Activated CD4-positive, alpha-beta memory T cell treated with anti-CD3 and anti-CD28 coated beads for 36 hours (primary cell): ENCODE results near the gene ADNP2. TPM values are rescaled to one million over a fixed set of nuclear protein-coding genes. Genes with fewer than 3 reads are reported as not detected.
A peak's percentile ranks its signal among the peaks of the same experiment; 100 is the strongest.
"Not testable (repeated sequence)": the region's sequence is repeated elsewhere in the genome, so short reads cannot be mapped to it uniquely, and the experiment has no call there.

Experiments
- CTCF ChIA-PET: fragments of 350-600 bp; sonication (Branson Sonifier 250); formaldehyde crosslinking; loops from one replicate; lab custom pipeline; 2021; ENCODE audit warnings: antibody characterized with exemption, inconsistent platforms; lab: Charles Lee
- POLR2A ChIA-PET: fragments of 350-600 bp; sonication (Branson Sonifier 250); formaldehyde crosslinking; loops from one replicate; lab custom pipeline; 2021; ENCODE audit warnings: antibody characterized with exemption; lab: Charles Lee
- DNase-seq: peaks from one replicate; pipeline ENCODE4 v3.0.0-alpha.2; 2020
- H3K27ac Mint-ChIP-seq: one replicate; pipeline ENCODE4 v1.8.0; 2021; ENCODE audit warnings: mixed read lengths
- H3K27me3 Mint-ChIP-seq: one replicate; pipeline ENCODE4 v1.8.0; 2021; ENCODE audit warnings: mixed read lengths
- H3K36me3 Mint-ChIP-seq: one replicate; pipeline ENCODE4 v1.8.0; 2021; ENCODE audit warnings: mixed read lengths
- H3K4me1 Mint-ChIP-seq: one replicate; pipeline ENCODE4 v1.8.0; 2021; ENCODE audit warnings: low read depth, mixed read lengths
- H3K4me3 Mint-ChIP-seq: one replicate; pipeline ENCODE4 v1.8.0; 2021; ENCODE audit warnings: mild to moderate bottlenecking, mixed read lengths
- H3K9me3 Mint-ChIP-seq: one replicate; pipeline ENCODE4 v1.8.0; 2021; ENCODE audit warnings: mixed read lengths
- intact Hi-C: fragments of 100-400 bp; cut with micrococcal nuclease; formaldehyde crosslinking; loops from one replicate; pipeline ENCODE4 v1.15.1; 2023
- total RNA-seq, 2 experiments: library from RNA; stranded (reverse); gene quantifications; one replicate each; pipeline ENCODE4 v1.2.3, GENCODE V29; 2021

The ADNP2 gene
- total RNA-seq, 2 experiments from 2014 or later, result 19.4 to 21.7 TPM

- Mint-ChIP-seq H3K9me3 (no peaks in the 10 kb centered on the region), H3K36me3 (no peaks in the 10 kb centered on the region), H3K27ac (no peak overlapping the region), H3K27me3 (peaks cover 22% of the 10 kb centered on the region), H3K4me1 (peaks cover 14% of the 10 kb centered on the region), H3K4me3 (no peak overlapping the region)
- ChIA-PET POLR2A (no interaction called here), CTCF (no interaction called here)
- DNase-seq, result no peak
- intact Hi-C loops, result loop anchor here (10.0 kb wide), 1 partner anchor 465 kb away; no protein-coding TSS in a partner anchor
Measured at GRCh38 chr18:80149667-80150066, 40.6 kb downstream of the ADNP2 start.

GRCh38 chr18:80154293-80154692 lies 45.2 kb downstream of the ADNP2 start:
- H3K9me3 Mint-ChIP-seq, result no peaks in the 10 kb centered on the region
- peaks cover 8% of the 10 kb centered on the region for H3K27me3 Mint-ChIP-seq
- POLR2A ChIA-PET, result interaction anchor here (0.7 to 1.7 kb wide), 2 partner anchors 20 to 48 kb away, joined by 3 to 5 read pairs; no protein-coding TSS in a partner anchor
- H3K36me3 Mint-ChIP-seq, result no peaks in the 10 kb centered on the region
- H3K27ac Mint-ChIP-seq, result no peak overlapping the region
- intact Hi-C loops, result loop anchor here (1.0 to 10.0 kb wide), 3 partner anchors 48 to 469 kb away; partner anchors contain the start of gene RBFA
- CTCF ChIA-PET, result interaction anchor here (0.6 kb wide), 1 partner anchor 291 kb away, joined by 3 read pairs; no protein-coding TSS in a partner anchor
- peaks cover 12% of the 10 kb centered on the region for H3K4me1 Mint-ChIP-seq
- DNase-seq, result peak; percentile 75
- H3K4me3 Mint-ChIP-seq, result no peak overlapping the region

- Mint-ChIP-seq H3K27ac (no peak overlapping the region), H3K36me3 (no peaks in the 10 kb centered on the region), H3K4me3 (no peak overlapping the region), H3K27me3 (peaks cover 20% of the 10 kb centered on the region), H3K4me1 (peaks cover 12% of the 10 kb centered on the region), H3K9me3 (no peaks in the 10 kb centered on the region)
- ChIA-PET POLR2A (no interaction called here), CTCF (interaction anchor here (0.7 to 7.1 kb wide), 20 partner anchors 8 to 133 kb away, joined by 3 to 73 read pairs (median 7); partner anchors contain the start of gene PARD6G)
- peak; percentile 85 for DNase-seq
- intact Hi-C loops, result loop anchor here (10.0 kb wide), 1 partner anchor 473 kb away; no protein-coding TSS in a partner anchor
Measured at GRCh38 chr18:80157708-80158343, 48.8 kb downstream of the ADNP2 start.

- Mint-ChIP-seq H3K4me3 (no peak overlapping the region), H3K27me3 (peaks cover 20% of the 10 kb centered on the region), H3K36me3 (no peaks in the 10 kb centered on the region), H3K27ac (no peak overlapping the region), H3K9me3 (no peaks in the 10 kb centered on the region), H3K4me1 (peaks cover 12% of the 10 kb centered on the region)
- CTCF ChIA-PET, result interaction anchor here (0.7 to 7.1 kb wide), 21 partner anchors 7 to 134 kb away, joined by 3 to 73 read pairs (median 7); partner anchors contain the start of gene PARD6G
- intact Hi-C loops, result loop anchor here (10.0 kb wide), 1 partner anchor 474 kb away; no protein-coding TSS in a partner anchor
- POLR2A ChIA-PET, result no interaction called here
- no peak for DNase-seq
Measured at GRCh38 chr18:80158365-80158764, 49.3 kb downstream of the ADNP2 start.

GRCh38 chr18:80159713-80160636 lies 50.9 kb downstream of the ADNP2 start:
- peaks cover 20% of the 10 kb centered on the region for H3K27me3 Mint-ChIP-seq
- peak; percentile 65 for DNase-seq
- peaks cover 2% of the 10 kb centered on the region for H3K4me1 Mint-ChIP-seq
- H3K36me3 Mint-ChIP-seq, result peaks cover 2% of the 10 kb centered on the region
- H3K9me3 Mint-ChIP-seq, result peaks cover 8% of the 10 kb centered on the region
- H3K27ac Mint-ChIP-seq, result no peak overlapping the region
- POLR2A ChIA-PET, result no interaction called here
- intact Hi-C loops, result loop anchor here (10.0 kb wide), 1 partner anchor 475 kb away; no protein-coding TSS in a partner anchor
- no peak overlapping the region for H3K4me3 Mint-ChIP-seq
- CTCF ChIA-PET, result interaction anchor here (0.6 to 7.1 kb wide), 24 partner anchors 11 to 488 kb away, joined by 3 to 73 read pairs (median 6); partner anchors contain the start of genes ADNP2 and PARD6G

GRCh38 chr18:80161781-80162417 lies 52.8 kb downstream of the ADNP2 start:
- no peaks in the 10 kb centered on the region for H3K4me1 Mint-ChIP-seq
- ChIA-PET CTCF (interaction anchor here (1.2 to 7.1 kb wide), 2 partner anchors 9 to 16 kb away, joined by 3 to 73 read pairs; no protein-coding TSS in a partner anchor), POLR2A (no interaction called here)
- intact Hi-C loops, result no loop called here
- no peak overlapping the region for H3K4me3 Mint-ChIP-seq
- H3K27me3 Mint-ChIP-seq, result peaks cover 22% of the 10 kb centered on the region
- DNase-seq, result no peak
- no peak overlapping the region for H3K27ac Mint-ChIP-seq
- peaks cover 15% of the 10 kb centered on the region for H3K9me3 Mint-ChIP-seq
- H3K36me3 Mint-ChIP-seq, result peaks cover 2% of the 10 kb centered on the region

DNA sequence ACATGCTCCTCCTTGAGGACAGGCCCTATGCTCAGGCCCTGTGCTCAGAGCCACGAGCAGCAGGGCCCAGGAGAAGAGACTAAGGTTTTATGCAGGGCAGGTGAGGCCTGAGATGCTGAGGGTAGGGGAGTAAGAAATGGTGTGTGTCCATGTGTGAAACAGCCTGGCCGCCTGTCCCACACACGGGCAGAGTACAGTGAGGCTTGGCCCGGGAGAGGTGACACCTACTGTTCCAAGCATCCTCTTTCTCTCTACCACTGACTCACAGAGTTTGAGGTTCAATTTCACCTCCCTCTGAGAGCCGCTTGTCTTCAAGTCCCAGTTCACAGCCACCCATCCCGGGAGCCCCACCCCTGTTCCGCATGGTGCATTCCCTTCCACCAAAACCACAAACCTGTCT lies 54.1 kb downstream of the ADNP2 start:
- CTCF ChIA-PET, result no interaction called here

DNA sequence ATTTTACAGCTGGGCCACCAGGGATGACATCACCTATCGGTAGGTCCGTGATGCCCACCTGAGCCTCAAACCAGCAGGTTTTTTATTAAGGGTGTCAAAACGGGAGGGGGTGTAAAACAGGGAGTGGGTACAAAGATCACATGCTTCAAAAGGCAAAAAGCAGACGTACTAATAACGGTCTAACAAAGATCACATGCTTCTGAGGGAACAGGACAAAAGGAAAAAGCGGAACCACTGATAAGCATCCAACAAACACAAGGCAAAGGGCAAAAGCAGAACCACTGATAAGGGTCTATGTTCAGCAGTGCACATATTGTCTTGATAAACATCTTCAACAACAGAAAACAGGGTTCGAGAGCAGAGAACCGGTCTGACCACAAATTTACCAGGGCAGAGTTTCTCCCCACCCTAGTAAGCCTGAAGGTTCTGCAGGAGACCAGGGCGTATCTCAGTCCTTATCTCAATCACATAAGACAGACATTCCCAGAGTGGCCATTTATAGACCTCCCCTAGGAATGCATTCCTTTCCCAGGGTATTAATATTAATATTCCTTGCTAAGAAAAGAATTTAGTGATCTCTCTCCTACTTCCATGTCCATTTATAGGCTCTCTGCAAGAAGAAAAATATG lies 55.8 kb downstream of the ADNP2 start:
- H3K9me3 Mint-ChIP-seq, result peaks cover 15% of the 10 kb centered on the region
- POLR2A ChIA-PET, CTCF ChIA-PET, H3K4me1 Mint-ChIP-seq, H3K27ac Mint-ChIP-seq, DNase-seq, H3K4me3 Mint-ChIP-seq, H3K36me3 Mint-ChIP-seq, intact Hi-C loops: not testable (repeated sequence)
- H3K27me3 Mint-ChIP-seq, result peaks cover 20% of the 10 kb centered on the region

More for the DNA sequence above, 54.1 kb downstream of the ADNP2 start:
- Mint-ChIP-seq H3K4me3 (no peak overlapping the region), H3K9me3 (peaks cover 15% of the 10 kb centered on the region), H3K27me3 (peaks cover 24% of the 10 kb centered on the region), H3K4me1 (no peaks in the 10 kb centered on the region), H3K27ac (no peak overlapping the region), H3K36me3 (peaks cover 2% of the 10 kb centered on the region)
- intact Hi-C loops, result no loop called here
- no peak for DNase-seq
- POLR2A ChIA-PET, result no interaction called here

GRCh38 chr18:80166240-80166639 lies 57.2 kb downstream of the ADNP2 start:
- intact Hi-C loops, result no loop called here
- ChIA-PET CTCF (no interaction called here), POLR2A (no interaction called here)
- no peaks in the 10 kb centered on the region for H3K4me1 Mint-ChIP-seq
- peaks cover 15% of the 10 kb centered on the region for H3K9me3 Mint-ChIP-seq
- no peak overlapping the region for H3K4me3 Mint-ChIP-seq
- no peak overlapping the region for H3K27ac Mint-ChIP-seq
- no peak for DNase-seq
- H3K27me3 Mint-ChIP-seq, result peaks cover 23% of the 10 kb centered on the region
- peaks cover 2% of the 10 kb centered on the region for H3K36me3 Mint-ChIP-seq

DNA sequence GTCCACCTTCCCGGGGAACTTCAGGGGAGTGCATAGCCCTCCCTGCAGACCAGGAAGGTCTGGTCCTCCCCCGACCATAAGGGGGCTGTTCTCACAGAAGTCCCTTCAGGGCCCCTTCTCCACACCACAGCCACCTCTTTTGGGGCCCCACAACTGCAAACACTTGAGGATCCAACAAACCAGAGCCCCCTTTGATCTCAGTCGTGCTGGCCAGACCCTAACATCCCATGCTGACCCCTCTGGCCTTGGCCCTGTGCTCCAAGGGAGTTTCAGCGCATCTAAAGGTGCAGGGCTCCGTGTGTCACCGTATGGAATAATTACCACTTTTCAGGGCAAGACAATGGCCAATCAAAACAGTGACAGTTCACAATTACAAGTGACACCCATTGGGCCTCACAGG lies 57.7 kb downstream of the ADNP2 start:
- Mint-ChIP-seq H3K27ac (no peak overlapping the region), H3K4me3 (no peak overlapping the region), H3K27me3 (peaks cover 25% of the 10 kb centered on the region), H3K36me3 (peaks cover 2% of the 10 kb centered on the region), H3K4me1 (peaks cover 2% of the 10 kb centered on the region), H3K9me3 (peaks cover 15% of the 10 kb centered on the region)
- ChIA-PET CTCF (interaction anchor here (8.0 kb wide), 1 partner anchor 8 kb away, joined by 73 read pairs; no protein-coding TSS in a partner anchor), POLR2A (no interaction called here)
- intact Hi-C loops, result no loop called here
- no peak for DNase-seq

- H3K4me1 Mint-ChIP-seq, result peaks cover 2% of the 10 kb centered on the region
- POLR2A ChIA-PET, result no interaction called here
- H3K36me3 Mint-ChIP-seq, result peaks cover 2% of the 10 kb centered on the region
- CTCF ChIA-PET, result interaction anchor here (6.2 to 8.0 kb wide), 2 partner anchors 9 to 88 kb away, joined by 45 to 73 read pairs; no protein-coding TSS in a partner anchor
- H3K27ac Mint-ChIP-seq, result no peak overlapping the region
- intact Hi-C loops, result no loop called here
- H3K9me3 Mint-ChIP-seq, result peaks cover 15% of the 10 kb centered on the region
- H3K4me3 Mint-ChIP-seq, result no peak overlapping the region
- DNase-seq, result no peak
- H3K27me3 Mint-ChIP-seq, result peaks cover 22% of the 10 kb centered on the region
Measured at GRCh38 chr18:80167331-80167730, 58.3 kb downstream of the ADNP2 start.
